Lower leg skin (tissue), 4 donors: ENCODE measurements around the gene JAG1. TPM values are rescaled to one million over a fixed set of nuclear protein-coding genes. Genes with fewer than 3 reads are reported as not detected.
A peak's percentile ranks its signal among the peaks of the same experiment; 100 is the strongest.

Experiments
- DNase-seq, 2 donors: peaks; one replicate each; pipeline ENCODE4 v3.0.0-alpha.2; 2019; ENCODE audit warnings: low spot score in 2 of 2
- H3K4me3 ChIP-seq: fragments of 200-600 bp; sonication (generic); 2 replicates; pipeline ENCODE4 v1.5.1; 2017; ENCODE audit warnings: mild to moderate bottlenecking, low read depth; ENCODE audit not compliant: poor library complexity, severe bottlenecking
- POLR2A ChIP-seq, 2 donors: fragments of 450-650 bp; IDR thresholded peaks; one replicate each; pipeline ENCODE4 v1.6.1; 2016 to 2017; ENCODE audit warnings: antibody characterized with exemption in 2 of 2, mild to moderate bottlenecking in 1 of 2, moderate library complexity in 1 of 2
- WGBS, 2 donors: methylation state at CpG; one replicate each; pipeline ENCODE4 v1.1.5; 2018; 5-methylcytosine and 5-hydroxymethylcytosine counted together
- intact Hi-C: fragments of 100-400 bp; cut with DNase I; formaldehyde crosslinking; loops from one replicate; pipeline ENCODE4 v1.15.0; 2023; ENCODE audit warnings: low total_unique reads
- total RNA-seq, 4 donors: library from RNA; depleted of rRNA; stranded (reverse); fragments of >200 nt; gene quantifications; one replicate each; pipeline ENCODE4 v1.1.0, GENCODE V29; 2016
- TF ChIP-seq, protein P1 (sequence below), 3 donors: fragments of 450-650 bp; IDR thresholded peaks; one replicate each; pipeline ENCODE4 v1.5.1; 2016; ENCODE audit warnings: antibody characterized with exemption in 3 of 3, mild to moderate bottlenecking in 3 of 3, moderate library complexity in 2 of 3

Gene JAG1
- total RNA-seq, 4 donors from 2014 or later, result 145 to 238 (median 186) TPM

DNA sequence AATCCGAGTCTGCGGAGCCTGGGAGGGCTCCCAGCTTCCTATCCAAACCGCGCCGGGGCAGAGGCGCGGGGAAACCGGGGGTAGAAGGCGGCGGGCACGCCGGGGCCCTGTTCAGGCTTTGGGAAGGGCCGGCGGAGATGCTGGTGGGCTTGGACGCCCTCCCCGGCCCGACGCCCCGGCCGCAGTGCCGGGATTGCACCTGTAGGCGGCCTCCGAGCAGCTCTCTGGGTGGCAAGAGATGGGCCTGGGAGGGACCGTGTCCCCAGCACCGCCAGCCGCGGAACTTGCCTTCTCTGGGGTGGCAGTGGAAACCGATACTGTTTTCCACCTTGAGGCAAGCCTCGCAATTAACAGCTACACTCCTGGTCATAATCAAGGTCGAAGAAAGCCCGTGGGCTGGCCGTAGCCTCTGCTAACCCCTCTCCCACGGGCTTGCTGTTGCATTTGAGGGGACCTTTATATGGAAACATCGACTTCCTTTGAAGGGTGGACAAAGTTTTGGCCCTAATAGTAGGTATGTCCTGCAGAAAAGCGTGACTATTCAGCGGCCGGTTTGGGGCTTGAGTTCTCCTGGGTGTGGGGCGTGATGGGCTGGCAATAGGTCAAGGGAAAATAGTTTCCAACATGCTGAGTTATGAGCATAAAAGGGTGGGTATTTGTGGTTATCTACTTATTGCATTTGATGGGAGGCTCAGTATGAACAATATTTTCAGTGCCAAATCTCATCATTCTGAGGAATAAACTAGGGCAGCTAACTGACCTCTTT, 1.1 kb upstream of the JAG1 start:
- 2 to 3% methylated on average over 15 to 23 of the region's 38 CpGs for WGBS, 2 donors
- TF ChIP-seq POLR2A (IDR thresholded peaks at IDR 0.05), result no peak
- TF ChIP-seq, protein P1, sequence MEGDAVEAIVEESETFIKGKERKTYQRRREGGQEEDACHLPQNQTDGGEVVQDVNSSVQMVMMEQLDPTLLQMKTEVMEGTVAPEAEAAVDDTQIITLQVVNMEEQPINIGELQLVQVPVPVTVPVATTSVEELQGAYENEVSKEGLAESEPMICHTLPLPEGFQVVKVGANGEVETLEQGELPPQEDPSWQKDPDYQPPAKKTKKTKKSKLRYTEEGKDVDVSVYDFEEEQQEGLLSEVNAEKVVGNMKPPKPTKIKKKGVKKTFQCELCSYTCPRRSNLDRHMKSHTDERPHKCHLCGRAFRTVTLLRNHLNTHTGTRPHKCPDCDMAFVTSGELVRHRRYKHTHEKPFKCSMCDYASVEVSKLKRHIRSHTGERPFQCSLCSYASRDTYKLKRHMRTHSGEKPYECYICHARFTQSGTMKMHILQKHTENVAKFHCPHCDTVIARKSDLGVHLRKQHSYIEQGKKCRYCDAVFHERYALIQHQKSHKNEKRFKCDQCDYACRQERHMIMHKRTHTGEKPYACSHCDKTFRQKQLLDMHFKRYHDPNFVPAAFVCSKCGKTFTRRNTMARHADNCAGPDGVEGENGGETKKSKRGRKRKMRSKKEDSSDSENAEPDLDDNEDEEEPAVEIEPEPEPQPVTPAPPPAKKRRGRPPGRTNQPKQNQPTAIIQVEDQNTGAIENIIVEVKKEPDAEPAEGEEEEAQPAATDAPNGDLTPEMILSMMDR (IDR thresholded peaks at IDR 0.05), result peak in 1 of 3 donors; percentile 77
- H3K4me3 ChIP-seq, result peak overlapping the region; percentile 78
- DNase-seq, result peak in 1 of 2 donors; percentile 96
- intact Hi-C loops, result loop anchor here (10.0 kb wide), 1 partner anchor 600 kb away; no protein-coding TSS in a partner anchor

DNA sequence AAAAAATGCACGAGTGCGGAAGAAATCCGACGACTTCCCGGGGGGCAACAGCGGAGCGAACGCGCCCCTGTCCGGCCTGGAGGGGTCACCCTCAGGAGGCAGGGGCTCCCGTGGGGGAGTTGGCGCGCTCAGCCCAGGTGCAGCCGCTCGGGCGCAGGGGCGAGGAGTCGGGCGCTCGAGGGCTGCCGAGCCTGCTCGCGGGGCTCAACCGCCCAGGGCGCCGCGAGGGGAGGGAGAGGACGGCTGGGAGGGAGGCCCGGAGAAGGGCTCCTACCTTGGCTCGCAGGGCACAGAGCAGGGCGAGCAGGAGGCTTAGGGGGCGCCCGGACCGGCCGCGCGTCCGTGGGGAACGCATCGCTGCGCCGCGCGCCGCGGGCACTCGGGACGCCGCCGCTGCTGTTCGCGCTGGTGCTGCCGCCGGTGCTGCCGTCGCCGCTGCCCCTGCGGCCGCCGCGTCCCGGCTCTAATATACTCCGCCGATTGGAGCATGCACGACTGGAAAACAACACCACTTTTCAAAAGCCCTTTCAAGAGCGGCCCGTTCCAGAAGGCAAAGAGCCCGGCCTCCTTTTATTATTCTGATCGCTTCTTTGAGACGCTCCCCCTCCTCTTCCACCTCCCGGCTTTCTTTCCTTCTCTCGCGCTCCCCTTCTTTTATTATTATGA, 490 bp downstream of the JAG1 start:
- no peak for DNase-seq
- TF ChIP-seq, protein P1 (IDR thresholded peaks at IDR 0.05), result no peak
- no peak for TF ChIP-seq POLR2A (IDR thresholded peaks at IDR 0.05)
- H3K4me3 ChIP-seq, result peak overlapping the region; percentile 78
- 0 to 1% methylated on average over 44 to 61 of the region's 73 CpGs for WGBS, 2 donors
- intact Hi-C loops, result loop anchor here (10.0 kb wide), 1 partner anchor 601 kb away; no protein-coding TSS in a partner anchor

DNA sequence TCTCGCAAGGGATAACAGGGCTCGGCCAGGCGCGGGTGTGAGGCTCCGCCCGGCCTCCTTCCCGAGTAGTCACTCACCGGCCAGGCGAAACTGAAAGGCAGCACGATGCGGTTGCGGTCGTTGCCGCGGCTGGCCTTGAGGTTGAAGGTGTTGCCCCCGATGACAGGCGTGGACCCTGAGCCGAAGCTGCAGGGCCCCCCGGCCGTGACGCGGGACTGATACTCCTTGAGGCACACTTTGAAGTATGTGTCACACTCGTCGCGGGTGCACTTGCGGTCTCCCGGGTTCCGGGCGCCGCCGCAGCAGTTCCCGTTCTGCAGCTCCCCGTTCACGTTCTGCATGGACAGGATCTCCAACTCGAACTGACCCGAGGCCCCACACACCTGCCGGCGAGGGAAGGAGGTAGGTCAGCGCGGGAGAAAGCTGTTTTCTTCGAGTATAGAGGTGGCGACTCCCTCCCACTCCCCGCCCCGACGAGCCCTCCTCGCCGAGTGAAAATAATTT, 1.1 kb downstream of the JAG1 start:
- intact Hi-C loops, result loop anchor here (10.0 kb wide), 1 partner anchor 602 kb away; no protein-coding TSS in a partner anchor
- TF ChIP-seq, protein P1 (IDR thresholded peaks at IDR 0.05), result no peak
- TF ChIP-seq POLR2A (IDR thresholded peaks at IDR 0.05), result no peak
- WGBS, 2 donors, result 1% methylated on average over 36 to 39 of the region's 47 CpGs
- H3K4me3 ChIP-seq, result peak overlapping the region; percentile 78
- peak in 1 of 2 donors; percentile 93 for DNase-seq

DNA sequence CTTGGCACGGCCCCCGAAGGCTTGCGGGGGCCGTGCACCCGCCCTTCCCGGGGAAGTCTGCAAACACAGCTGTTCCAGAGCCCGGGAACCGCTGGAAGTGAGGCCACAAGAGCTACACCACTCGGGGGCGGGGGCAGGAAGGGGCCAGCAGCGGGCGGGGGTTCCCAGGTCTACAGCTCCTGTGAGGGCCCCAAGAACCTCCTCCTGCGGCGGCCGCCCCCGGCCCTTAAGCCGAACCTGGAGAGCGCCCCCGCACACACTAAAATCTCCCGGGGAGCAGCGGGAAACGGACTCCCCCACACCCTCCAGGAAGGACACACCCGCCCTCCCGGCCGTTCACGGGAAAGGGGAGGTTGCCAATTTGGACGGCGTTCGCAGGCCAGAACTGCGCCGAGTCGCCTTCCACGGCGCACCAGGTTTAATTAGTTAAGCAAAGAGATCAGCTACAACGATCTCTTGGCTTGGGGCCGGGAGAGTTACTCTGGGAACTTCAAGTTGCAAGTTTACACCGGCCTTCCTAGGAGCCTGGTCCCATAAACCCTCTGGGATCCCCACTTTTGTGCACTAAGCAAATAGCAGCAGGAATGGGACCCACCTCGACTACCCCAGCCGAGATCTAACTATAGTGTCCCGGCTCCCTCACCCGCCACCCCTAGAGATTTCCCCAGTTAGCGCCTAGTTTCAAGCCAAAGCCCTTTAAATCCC, 1.7 kb downstream of the JAG1 start:
- TF ChIP-seq POLR2A (IDR thresholded peaks at IDR 0.05), result no peak
- TF ChIP-seq, protein P1 (IDR thresholded peaks at IDR 0.05), result no peak

DNA sequence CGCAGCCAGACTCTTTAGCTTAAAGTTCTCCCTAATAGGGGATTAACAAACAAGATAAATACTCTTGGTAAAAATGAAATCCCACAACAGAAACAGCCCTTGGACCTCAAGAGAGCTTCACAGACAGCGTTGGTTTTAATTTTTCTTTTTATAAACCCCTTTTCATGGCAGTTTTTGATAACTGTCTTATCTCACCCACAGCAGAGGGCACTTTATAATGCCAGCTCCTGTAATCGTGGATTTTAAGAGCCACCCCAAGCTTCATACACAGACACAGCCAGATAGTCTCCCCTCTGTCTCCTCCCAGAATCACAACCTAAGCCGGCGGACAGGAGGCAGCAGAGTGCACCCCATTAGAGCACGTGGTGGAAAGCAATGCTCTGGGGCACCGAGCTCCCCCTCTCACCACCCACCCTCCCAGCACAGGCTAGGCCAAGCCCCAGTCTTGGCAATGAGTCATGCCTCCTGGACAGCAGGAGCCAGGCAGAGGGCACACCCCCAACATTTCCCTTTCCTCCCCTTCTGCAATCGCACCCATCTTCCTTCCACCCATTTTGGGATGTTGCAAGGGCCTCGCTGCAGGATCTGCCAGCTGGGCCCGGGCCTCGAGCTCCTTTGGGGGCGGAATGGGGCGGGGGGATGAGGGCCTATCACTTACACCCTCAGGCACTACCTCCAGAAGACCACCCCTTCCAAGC, 2.4 kb downstream of the JAG1 start:
- 2% methylated on average over 13 of the region's 13 CpGs for WGBS, 2 donors
- intact Hi-C loops, result loop anchor here (10.0 kb wide), 1 partner anchor 603 kb away; no protein-coding TSS in a partner anchor
- TF ChIP-seq POLR2A (IDR thresholded peaks at IDR 0.05), result no peak
- TF ChIP-seq, protein P1 (IDR thresholded peaks at IDR 0.05), result peak in 1 of 3 donors; percentile 20
- H3K4me3 ChIP-seq, result peak overlapping the region; percentile 78
- DNase-seq, result peak in 1 of 2 donors; percentile 89

More for the DNA sequence above, 1.7 kb downstream of the JAG1 start:
- peak overlapping the region; percentile 78 for H3K4me3 ChIP-seq
- intact Hi-C loops, result loop anchor here (10.0 kb wide), 1 partner anchor 603 kb away; no protein-coding TSS in a partner anchor
- DNase-seq, result peak in 1 of 2 donors; percentile 96
- 0 to 6% methylated on average over 24 to 39 of the region's 42 CpGs for WGBS, 2 donors
